Effector memory CD4-positive, alpha-beta T cell (primary cell): ENCODE data around the gene DAPL1.

Experiments used
- DNase-seq, 3 donors: peaks; one replicate each; pipeline ENCODE4 v3.0.0-alpha.2; 2020
- H3K27ac ChIP-seq: 2 replicates; pipeline ENCODE4 v1.7.0; 2013; ENCODE audit warnings: mild to moderate bottlenecking, low read length, moderate library complexity; ENCODE audit not compliant: insufficient read depth, poor library complexity, severe bottlenecking
- H3K27me3 ChIP-seq: replicated peaks from 2 replicates; pipeline ENCODE4 v1.7.0; 2013; ENCODE audit warnings: mild to moderate bottlenecking, low read length; ENCODE audit not compliant: insufficient read depth, control insufficient read depth, poor library complexity, severe bottlenecking
- H3K36me3 ChIP-seq: 2 replicates; pipeline ENCODE4 v1.7.0; 2013; ENCODE audit warnings: mild to moderate bottlenecking, low read length, moderate library complexity; ENCODE audit not compliant: control insufficient read depth, insufficient read depth
- H3K4me1 ChIP-seq: 2 replicates; pipeline ENCODE4 v1.7.0; 2013; ENCODE audit warnings: low read length, mild to moderate bottlenecking; ENCODE audit not compliant: control insufficient read depth, insufficient read depth, poor library complexity, severe bottlenecking
- H3K4me3 ChIP-seq: 2 replicates; pipeline ENCODE4 v1.7.0; 2013; ENCODE audit warnings: low read length, low read depth, mild to moderate bottlenecking; ENCODE audit not compliant: insufficient read depth, poor library complexity, severe bottlenecking
- H3K9me3 ChIP-seq: 2 replicates; pipeline ENCODE4 v1.7.0; 2013; ENCODE audit warnings: mild to moderate bottlenecking, low read length, moderate library complexity; ENCODE audit not compliant: control insufficient read depth
- total RNA-seq, 3 donors: gene quantifications; one replicate each; lab custom pipeline; 2026; lab: John Stamatoyannopoulos, UW

DAPL1 gene
- 0 reads per million in 3 donors for total RNA-seq

DNA sequence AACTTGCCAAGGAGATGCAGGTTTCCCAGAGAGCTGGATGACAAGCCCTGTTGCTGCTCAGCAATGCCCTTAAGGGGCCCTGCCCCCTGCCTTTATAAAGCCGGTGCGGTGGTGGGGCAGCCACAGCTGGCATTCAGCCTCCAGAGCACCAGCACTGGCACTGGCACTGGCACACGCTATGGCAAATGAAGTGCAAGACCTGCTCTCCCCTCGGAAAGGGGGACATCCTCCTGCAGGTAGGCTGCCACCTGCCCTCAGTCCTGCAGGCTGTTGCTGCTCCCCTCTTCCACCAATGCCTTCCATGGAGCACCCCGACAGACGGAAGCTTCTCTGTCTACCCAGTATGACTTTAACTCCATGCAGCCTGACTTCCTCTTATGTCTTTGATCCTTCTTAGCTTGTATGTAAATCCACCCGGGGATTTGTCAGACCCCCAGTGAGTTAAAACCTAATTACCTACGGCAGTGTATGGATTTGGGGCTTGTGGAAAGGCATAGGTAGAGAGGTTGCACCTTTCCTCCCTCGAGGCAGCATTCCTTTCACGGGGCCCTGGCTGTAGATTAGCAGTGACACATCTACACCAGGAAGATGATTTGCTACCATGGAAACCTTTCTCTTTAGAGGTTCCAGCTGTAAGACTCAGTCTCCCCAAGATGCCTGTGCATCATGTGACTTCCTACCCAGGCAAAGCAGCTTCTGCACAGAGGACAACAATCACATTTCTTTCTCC lies at the start of gene DAPL1:
Gene DAPL1 (plus strand): TSS at position 123 of the 730 bp plus-strand sequence. CDS start 56 bp downstream, at position 179.
- no peaks in the 10 kb centered on the region for H3K9me3 ChIP-seq
- no peak within 1 kb of the TSS for H3K27ac ChIP-seq
- no peak for DNase-seq
- no peaks in the 10 kb centered on the region for H3K36me3 ChIP-seq
- no peaks in the 10 kb centered on the region for H3K27me3 ChIP-seq
- no peaks in the 10 kb centered on the region for H3K4me1 ChIP-seq
- no peak within 1 kb of the TSS for H3K4me3 ChIP-seq

DNA sequence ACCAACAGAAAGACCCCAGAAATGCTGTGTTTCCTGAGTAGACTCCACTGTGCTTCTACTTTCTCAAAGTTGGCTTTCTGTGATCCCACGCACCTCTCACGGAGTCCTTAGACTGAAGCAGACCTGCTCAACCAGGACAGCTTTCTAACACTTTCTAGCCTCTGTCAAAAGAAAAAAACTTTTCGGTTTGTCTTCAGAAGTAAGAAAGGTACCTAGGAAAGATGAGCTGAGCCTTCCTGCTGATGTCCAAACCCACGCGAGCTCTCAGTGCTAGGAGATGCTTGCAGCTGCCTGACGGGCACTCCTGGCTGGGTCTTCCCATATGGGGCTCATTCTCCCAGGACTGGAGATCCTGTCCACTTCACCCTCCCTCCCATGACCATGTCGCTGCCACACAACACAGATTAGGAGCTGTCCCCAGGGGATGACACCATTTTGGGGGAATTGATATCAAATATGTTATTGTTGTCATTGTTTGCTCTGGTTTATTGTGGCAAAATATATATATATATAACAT lies 49.2 kb upstream of the DAPL1 start:
- DNase-seq, result no peak
- Histone ChIP-seq H3K27ac (no peak overlapping the region), H3K9me3 (no peaks in the 10 kb centered on the region)

GRCh38 chr2:158746488-158746887 lies 48.6 kb upstream of the DAPL1 start:
- H3K27ac ChIP-seq, result no peak overlapping the region
- no peaks in the 10 kb centered on the region for H3K36me3 ChIP-seq
- no peaks in the 10 kb centered on the region for H3K4me1 ChIP-seq
- no peak overlapping the region for H3K4me3 ChIP-seq
- no peaks in the 10 kb centered on the region for H3K9me3 ChIP-seq
- DNase-seq, result no peak
- peaks cover 3% of the 10 kb centered on the region for H3K27me3 ChIP-seq

More for the DNA sequence above, 49.2 kb upstream of the DAPL1 start:
- Histone ChIP-seq H3K27me3 (peaks cover 3% of the 10 kb centered on the region), H3K4me3 (no peak overlapping the region), H3K4me1 (no peaks in the 10 kb centered on the region), H3K36me3 (no peaks in the 10 kb centered on the region)

GRCh38 chr2:158747281-158747680 lies 47.8 kb upstream of the DAPL1 start:
- Histone ChIP-seq H3K27ac (no peak overlapping the region), H3K36me3 (no peaks in the 10 kb centered on the region), H3K4me3 (no peak overlapping the region), H3K9me3 (no peaks in the 10 kb centered on the region), H3K4me1 (no peaks in the 10 kb centered on the region), H3K27me3 (peaks cover 3% of the 10 kb centered on the region)
- DNase-seq, result no peak

DNA sequence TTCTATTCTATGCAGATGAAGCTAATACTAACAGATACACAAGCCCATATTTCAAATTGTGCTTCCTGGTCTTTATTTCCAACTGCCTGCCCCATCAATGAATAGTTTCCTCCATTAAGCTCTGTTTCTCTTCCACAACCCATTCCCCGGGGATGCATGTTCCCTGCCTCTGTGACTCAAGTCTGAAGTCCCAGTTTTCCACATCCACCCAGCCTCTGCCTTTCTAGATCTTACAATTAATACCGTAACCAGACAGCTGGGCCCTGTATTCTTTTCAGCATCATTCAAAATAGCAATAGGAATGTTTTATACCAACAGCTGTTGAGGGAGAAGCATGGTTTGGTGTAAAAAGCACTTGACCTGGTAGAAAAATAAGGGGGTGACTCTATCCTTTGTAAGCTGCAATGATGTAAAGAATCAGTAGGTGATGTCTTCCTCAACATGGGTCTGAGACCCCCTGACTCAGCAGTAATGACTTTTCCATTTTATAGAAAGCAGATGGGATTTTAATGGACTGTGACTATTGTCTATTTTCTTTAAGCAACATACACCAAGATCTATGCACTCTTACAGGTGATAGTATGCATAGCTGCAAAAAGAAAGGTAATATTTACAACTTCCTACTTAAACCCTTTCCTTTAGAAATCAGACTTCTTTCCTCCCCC lies 46.1 kb upstream of the DAPL1 start:
- DNase-seq, result no peak
- Histone ChIP-seq H3K4me1 (no peaks in the 10 kb centered on the region), H3K27ac (no peak overlapping the region), H3K4me3 (no peak overlapping the region), H3K27me3 (peaks cover 3% of the 10 kb centered on the region), H3K9me3 (no peaks in the 10 kb centered on the region), H3K36me3 (no peaks in the 10 kb centered on the region)

- Histone ChIP-seq H3K36me3 (no peaks in the 10 kb centered on the region), H3K27me3 (peaks cover 3% of the 10 kb centered on the region), H3K4me1 (no peaks in the 10 kb centered on the region), H3K9me3 (no peaks in the 10 kb centered on the region), H3K27ac (no peak overlapping the region), H3K4me3 (no peak overlapping the region)
- DNase-seq, result no peak
Measured at GRCh38 chr2:158750458-158751125, 44.5 kb upstream of the DAPL1 start.

- H3K9me3 ChIP-seq, result no peaks in the 10 kb centered on the region
Measured at GRCh38 chr2:158753641-158754611, 41.2 kb upstream of the DAPL1 start.

GRCh38 chr2:158755310-158756087 lies 39.6 kb upstream of the DAPL1 start:
- no peaks in the 10 kb centered on the region for H3K36me3 ChIP-seq
- no peak overlapping the region for H3K27ac ChIP-seq
- H3K4me3 ChIP-seq, result no peak overlapping the region
- H3K4me1 ChIP-seq, result no peaks in the 10 kb centered on the region
- no peaks in the 10 kb centered on the region for H3K27me3 ChIP-seq
- no peak for DNase-seq
- H3K9me3 ChIP-seq, result no peaks in the 10 kb centered on the region

More at GRCh38 chr2:158753641-158754611, 41.2 kb upstream of the DAPL1 start:
- DNase-seq, result no peak
- H3K36me3 ChIP-seq, result no peaks in the 10 kb centered on the region
- no peak overlapping the region for H3K4me3 ChIP-seq
- H3K4me1 ChIP-seq, result no peaks in the 10 kb centered on the region
- H3K27ac ChIP-seq, result no peak overlapping the region
- no peaks in the 10 kb centered on the region for H3K27me3 ChIP-seq

DNA sequence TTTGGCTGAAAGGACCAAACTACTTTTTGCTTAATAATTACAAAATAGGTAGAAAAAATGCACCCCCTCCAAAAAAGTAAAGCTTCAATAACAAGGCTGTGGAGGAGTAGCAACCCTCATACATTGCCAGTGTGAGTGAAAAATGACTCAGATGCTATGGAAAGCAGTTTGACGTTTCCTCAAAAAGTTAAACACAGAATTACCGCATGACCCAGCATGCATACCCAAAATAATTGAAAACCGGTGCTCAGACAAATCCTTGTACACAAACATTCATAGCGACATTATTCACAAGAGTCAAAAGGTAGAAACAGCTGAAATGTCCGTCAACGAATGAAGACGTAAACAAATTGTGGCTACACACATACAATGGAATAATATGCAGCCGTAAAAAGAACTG lies 38.8 kb upstream of the DAPL1 start:
- no peaks in the 10 kb centered on the region for H3K4me1 ChIP-seq
- DNase-seq, result no peak
- H3K9me3 ChIP-seq, result no peaks in the 10 kb centered on the region
- no peaks in the 10 kb centered on the region for H3K36me3 ChIP-seq
- no peaks in the 10 kb centered on the region for H3K27me3 ChIP-seq
- no peak overlapping the region for H3K27ac ChIP-seq
- H3K4me3 ChIP-seq, result no peak overlapping the region
